ENCODE data around the gene ZNF407. TPM values are rescaled to one million over a fixed set of nuclear protein-coding genes. Genes with fewer than 3 reads are reported as not detected.

ZNF407 gene
- total and polyA plus RNA-seq, 2 of the 13 experiments (the other 11 are each of a cell fraction or from before 2014, with no cell fraction given) = 2.3 to 8.7 TPM

GRCh38 chr18:74760026-74760425 is 162.4 kb downstream of the ZNF407 start:
- WGBS (ENCODE audit: low lambda C conversion rate) = 97% methylated on average over 3 of the region's 3 CpGs
- no peak overlapping the region for H3K27ac ChIP-seq (ENCODE audit: extremely low read length, insufficient read depth, low read length)
- 0 out of 2 replicates have a peak, but pooled peaks cover 4% of the 10 kb centered on the region for H3K9me3 ChIP-seq (ENCODE audit: low read length)
- in situ Hi-C loops (cut with HindIII; ENCODE audit: extremely low pct_ligation_motif_present, low pct_unique_long_range_greater_than_20kb) = no loop called here
- H2AFZ ChIP-seq (ENCODE audit: low read length) = no peak overlapping the region
- FAIRE-seq (no peak), ATAC-seq (no peak), DNase-seq (ENCODE audit: low spot score) (no peak)
- no peak overlapping the region for H3K4me2 ChIP-seq (ENCODE audit: low read depth, low read length)
- intact Hi-C loops (cut with micrococcal nuclease; ENCODE audit: unreplicated experiment) = no loop called here
- H4K20me1 ChIP-seq (ENCODE audit: insufficient read depth, low read length) = no peaks in the 10 kb centered on the region
- TF ChIP-seq ZNF777 (CRISPR knock-in tag; IDR thresholded peaks at IDR 0.05) = no peak
- TF ChIP-seq SIN3B (IDR thresholded peaks at IDR 0.05; ENCODE audit: low read length) = no peak
- TF ChIP-seq MATR3 (CRISPR knock-in tag; IDR thresholded peaks at IDR 0.05) = no peak
- no peak for TF ChIP-seq ZNF251 (CRISPR knock-in tag; IDR thresholded peaks at IDR 0.05)
- no peak for TF ChIP-seq DDIT3 (CRISPR knock-in tag; IDR thresholded peaks at IDR 0.05)
- no peak for TF ChIP-seq FOXA1 (IDR thresholded peaks at IDR 0.05)
- no peak for TF ChIP-seq FOXA1 (CRISPR knock-in tag; IDR thresholded peaks at IDR 0.05)
- no peak for TF ChIP-seq ZKSCAN1 (IDR thresholded peaks at IDR 0.05; ENCODE audit: low read length)
- TF ChIP-seq, protein P1, sequence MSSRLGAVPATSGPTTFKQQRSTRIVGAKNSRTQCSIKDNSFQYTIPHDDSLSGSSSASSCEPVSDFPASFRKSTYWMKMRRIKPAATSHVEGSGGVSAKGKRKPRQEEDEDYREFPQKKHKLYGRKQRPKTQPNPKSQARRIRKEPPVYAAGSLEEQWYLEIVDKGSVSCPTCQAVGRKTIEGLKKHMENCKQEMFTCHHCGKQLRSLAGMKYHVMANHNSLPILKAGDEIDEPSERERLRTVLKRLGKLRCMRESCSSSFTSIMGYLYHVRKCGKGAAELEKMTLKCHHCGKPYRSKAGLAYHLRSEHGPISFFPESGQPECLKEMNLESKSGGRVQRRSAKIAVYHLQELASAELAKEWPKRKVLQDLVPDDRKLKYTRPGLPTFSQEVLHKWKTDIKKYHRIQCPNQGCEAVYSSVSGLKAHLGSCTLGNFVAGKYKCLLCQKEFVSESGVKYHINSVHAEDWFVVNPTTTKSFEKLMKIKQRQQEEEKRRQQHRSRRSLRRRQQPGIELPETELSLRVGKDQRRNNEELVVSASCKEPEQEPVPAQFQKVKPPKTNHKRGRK (CRISPR knock-in tag; IDR thresholded peaks at IDR 0.05) = no peak
- TF ChIP-seq ZMYM3 (CRISPR knock-in tag; IDR thresholded peaks at IDR 0.05) = no peak
- TF ChIP-seq KDM4B (CRISPR knock-in tag; IDR thresholded peaks at IDR 0.05) = no peak
- TF ChIP-seq ZNF792 (CRISPR knock-in tag; IDR thresholded peaks at IDR 0.05) = no peak
- no peak for TF ChIP-seq ISL2 (CRISPR knock-in tag; IDR thresholded peaks at IDR 0.05)
- no peak for TF ChIP-seq ZNF703 (CRISPR knock-in tag; IDR thresholded peaks at IDR 0.05; ENCODE audit: borderline replicate concordance)
- POLR2A ChIA-PET = no interaction called here
- H3K4me3 ChIP-seq (replicated peaks in 1 of 3; ENCODE audit: insufficient read depth in 1 of 3, low read depth in 2 of 3, low read length in 3 of 3) = no peak overlapping the region
- no peaks in the 10 kb centered on the region for H3K27me3 ChIP-seq (ENCODE audit: control insufficient read depth in 1 of 2, insufficient read depth in 2 of 2, low read length in 2 of 2)
- CTCF ChIA-PET (ENCODE audit: low intra/inter-chr PET ratio, low total read pairs) = no interaction called here
- no peaks in the 10 kb centered on the region for H3K36me3 ChIP-seq (replicated peaks in 1 of 2; ENCODE audit: control insufficient read depth in 1 of 2, insufficient read depth in 2 of 2, low read length in 2 of 2)
- H3K9ac ChIP-seq (ENCODE audit: insufficient read depth, low read depth, low read length) = no peak overlapping the region
- BruUV-seq (replicated peaks) = no TSS peak
- H3K79me2 ChIP-seq (ENCODE audit: insufficient read depth, low read length) = peaks cover 2% of the 10 kb centered on the region
- peaks cover 9% of the 10 kb centered on the region for H3K4me1 ChIP-seq (ENCODE audit: insufficient read depth, low read length)
